HG03025 (cell line): Measurements from ENCODE around the gene HMGN4.

Experiments used
- ATAC-seq: cut with Tn5 transposase; IDR thresholded peaks from one replicate; pipeline ENCODE4 v1.9.1; 2021; ENCODE audit warnings: mild to moderate bottlenecking, moderate library complexity; ENCODE audit not compliant: unreplicated experiment, low FRiP score

HMGN4 gene

GRCh38 chr6:26575494-26575939, 37.4 kb downstream of the HMGN4 start:
- ATAC-seq = no peak

- no peak for ATAC-seq
Measured at GRCh38 chr6:26576407-26576843, 38.3 kb downstream of the HMGN4 start.

GRCh38 chr6:26576929-26577719, 39.0 kb downstream of the HMGN4 start:
- no peak for ATAC-seq

- no peak for ATAC-seq
Measured at GRCh38 chr6:26577720-26578072, 39.5 kb downstream of the HMGN4 start.

GRCh38 chr6:26578279-26578678, 40.1 kb downstream of the HMGN4 start:
- no peak for ATAC-seq

GRCh38 chr6:26578741-26579140, 40.6 kb downstream of the HMGN4 start:
- no peak for ATAC-seq

- ATAC-seq = no peak
Measured at GRCh38 chr6:26581164-26581915, 43.2 kb downstream of the HMGN4 start.

GRCh38 chr6:26588965-26589364, 50.8 kb downstream of the HMGN4 start:
- ATAC-seq = no peak

- no peak for ATAC-seq
Measured at GRCh38 chr6:26592649-26593048, 54.5 kb downstream of the HMGN4 start.

- ATAC-seq = no peak
Measured at GRCh38 chr6:26593278-26594130, 55.3 kb downstream of the HMGN4 start.

GRCh38 chr6:26594131-26594498, 55.9 kb downstream of the HMGN4 start:
- no peak for ATAC-seq

- ATAC-seq = no peak
Measured at GRCh38 chr6:26594730-26595632, 56.8 kb downstream of the HMGN4 start.

GRCh38 chr6:26595669-26596269, 57.6 kb downstream of the HMGN4 start:
- peak; percentile 47 for ATAC-seq
